K562 treated with DMSO at 1 percent for 12 hours (cell line): ENCODE measurements around the gene OR52I1. TPM values are rescaled to one million over a fixed set of nuclear protein-coding genes. Genes with fewer than 3 reads are reported as not detected.

ENCODE experiments used
- total RNA-seq: library from RNA; unstranded; fragments of 300-600 nt; gene quantifications from 2 replicates; pipeline ENCODE4 v1.2.3, GENCODE V29; 2022; ENCODE audit not compliant: insufficient read depth

OR52I1 gene
- not detected in 2 replicates for total RNA-seq

GRCh38 chr11:4593739-4594138 lies at the start of gene OR52I1:
TSS of gene OR52I1 (plus strand) at chr11:4594039. CDS start at chr11:4594039, 0 bp downstream.

GRCh38 chr11:4544891-4545290 lies 48.9 kb upstream of the OR52I1 start, which contains the start of gene OR52M1:
TSS of gene OR52M1 (plus strand) at chr11:4545191. CDS start at chr11:4545191, 0 bp downstream.

GRCh38 chr11:4581443-4581842 lies 12.4 kb upstream of the OR52I1 start, which contains the start of gene OR52I2:
TSS of gene OR52I2 (plus strand) at chr11:4581743.

GRCh38 chr11:4607781-4608666 lies 14.2 kb downstream of the OR52I1 start, which contains the start of gene TRIM68:
TSS of gene TRIM68 (minus strand) at chr11:4608231. CDS start at chr11:4605504, 2,727 bp downstream.

GRCh38 chr11:4636962-4637661 lies 43.3 kb downstream of the OR52I1 start, which contains the start of gene OR51D1:
TSS of gene OR51D1 (plus strand) at chr11:4637477. CDS start at chr11:4639791, 2,314 bp downstream.

GRCh38 chr11:4643682-4644081 lies 49.8 kb downstream of the OR52I1 start, which contains the start of gene OR51E1:
TSS of gene OR51E1 (plus strand) at chr11:4643982. CDS start at chr11:4652527, 8,545 bp downstream.

Other genes with a start within 250 kb of the OR52I1 start
- gene OR52B4, start 225.7 kb upstream of the OR52I1 start, total RNA-seq = not detected in 2 replicates
- gene TRIM21, start 200.3 kb upstream of the OR52I1 start, total RNA-seq = 17.8 and 22.2 TPM in 2 replicates
- not detected in 2 replicates for gene OR52K2, start 144.7 kb upstream of the OR52I1 start, total RNA-seq
- gene OR52K1, start 111.4 kb upstream of the OR52I1 start, total RNA-seq = not detected in 2 replicates
- gene OR52M1, start 48.8 kb upstream of the OR52I1 start, total RNA-seq = not detected in 2 replicates
- gene OR52I2, start 12.3 kb upstream of the OR52I1 start, total RNA-seq = not detected in 2 replicates
- 6.3 and 16.5 TPM in 2 replicates for gene TRIM68, start 14.2 kb downstream of the OR52I1 start, total RNA-seq
- gene OR51D1, start 43.4 kb downstream of the OR52I1 start, total RNA-seq = not detected in 2 replicates
- gene OR51E1, start 49.9 kb downstream of the OR52I1 start, total RNA-seq = not detected in 2 replicates
- not detected in 2 replicates for gene OR51E2, start 103.8 kb downstream of the OR52I1 start, total RNA-seq
- not detected in 2 replicates for gene MMP26, start 110.7 kb downstream of the OR52I1 start, total RNA-seq
- not detected in 2 replicates for gene OR51F1, start 175.9 kb downstream of the OR52I1 start, total RNA-seq
- not detected in 2 replicates for gene OR52R1, start 210.3 kb downstream of the OR52I1 start, total RNA-seq
- gene OR51F2, start 227.3 kb downstream of the OR52I1 start, total RNA-seq = not detected in 2 replicates